Activated gamma-delta T cell treated with Interleukin-2 at 50 U/mL for 16 hours (primary cell): ENCODE data around the gene NLRP9.

ENCODE experiments used
- DNase-seq: peaks from one replicate; pipeline ENCODE4 v3.0.0-alpha.2; 2020

Gene NLRP9

GRCh38 chr19:55687281-55688201 lies 50.7 kb downstream of the NLRP9 start:
- no peak for DNase-seq

- no peak for DNase-seq
Observed at GRCh38 chr19:55686311-55687050, 51.7 kb downstream of the NLRP9 start.

- DNase-seq = no peak
Observed at GRCh38 chr19:55685776-55686175, 52.4 kb downstream of the NLRP9 start.

GRCh38 chr19:55684946-55685681 lies 53.1 kb downstream of the NLRP9 start:
- no peak for DNase-seq

DNA sequence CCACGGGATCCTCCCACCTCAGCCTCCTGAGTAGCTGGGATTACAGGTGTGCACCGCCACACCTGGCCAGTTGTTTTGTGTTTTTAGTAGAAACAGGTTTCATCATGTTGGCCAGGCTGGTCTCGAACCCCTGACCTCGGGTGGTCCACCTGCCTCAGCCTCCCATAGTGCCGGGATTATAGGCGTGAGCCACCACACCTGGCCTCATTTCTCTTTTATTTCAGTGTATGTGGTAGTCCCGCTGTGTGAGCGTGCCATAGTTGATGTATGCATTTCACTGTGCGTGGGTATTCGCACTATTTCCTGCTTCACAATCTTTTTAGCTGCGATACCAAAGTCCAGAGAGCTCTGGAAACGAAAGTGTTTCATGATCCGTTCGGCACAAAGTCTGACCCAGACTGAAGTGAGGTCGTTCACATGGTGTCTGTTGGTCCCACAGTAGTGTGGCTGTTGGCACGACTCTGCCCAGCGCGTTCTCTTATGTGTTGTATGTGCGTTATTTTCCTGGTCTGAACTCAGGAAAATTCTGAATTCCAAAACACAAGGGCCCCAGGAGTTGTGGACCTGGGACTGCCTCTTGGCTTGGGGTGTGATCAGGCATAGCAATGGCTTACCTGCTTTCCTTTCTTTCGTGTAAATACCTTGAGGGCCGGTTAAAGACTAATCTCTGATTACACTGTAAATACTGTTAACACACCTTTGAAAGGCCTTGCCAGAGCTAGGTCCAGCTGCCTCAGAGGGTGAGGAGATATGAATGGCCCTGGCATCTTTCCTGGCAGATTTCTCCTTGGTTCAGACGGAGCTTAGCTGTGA lies 54.5 kb downstream of the NLRP9 start:
- no peak for DNase-seq

- DNase-seq = no peak
Observed at GRCh38 chr19:55681131-55682092, 56.8 kb downstream of the NLRP9 start.

DNA sequence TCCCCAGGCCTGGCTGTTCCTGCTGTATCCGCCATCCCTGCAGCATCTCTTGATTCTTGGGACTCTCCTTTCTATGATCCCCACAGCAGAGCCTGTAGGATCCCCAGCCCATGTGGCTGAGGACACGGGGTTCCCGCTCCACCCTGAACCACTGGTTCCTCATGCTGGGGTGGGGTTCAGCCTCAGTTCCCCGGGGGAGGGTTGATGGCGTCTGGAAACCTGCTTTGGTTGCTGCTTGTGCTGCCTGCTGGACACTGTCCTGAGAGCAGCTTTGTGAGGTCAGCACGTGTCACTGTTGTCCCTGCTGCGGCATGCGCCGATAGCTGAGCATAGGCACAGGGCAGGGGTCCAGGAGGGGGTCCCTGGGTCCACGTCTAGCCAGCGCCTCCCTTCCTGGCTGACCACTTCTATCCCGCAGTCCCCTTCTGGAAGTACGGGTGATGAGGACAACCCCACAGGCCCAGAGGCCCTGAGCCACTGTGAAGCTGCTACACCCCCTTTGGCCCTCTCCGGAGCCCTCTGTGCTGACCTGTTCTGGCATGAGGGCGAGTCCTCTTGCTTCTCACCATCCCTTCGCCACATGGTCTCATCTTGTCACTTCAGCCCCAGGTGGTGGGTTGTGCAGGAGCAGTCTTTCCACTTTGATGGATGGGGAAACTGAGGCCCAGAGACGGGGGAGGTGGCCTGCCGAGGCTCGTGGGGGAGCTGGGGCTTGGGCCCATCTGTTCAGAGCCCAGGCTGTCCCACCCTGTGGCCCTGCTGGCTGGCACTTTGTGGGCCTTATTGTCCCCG lies 57.7 kb downstream of the NLRP9 start:
- DNase-seq = no peak

GRCh38 chr19:55679343-55680257 lies 58.6 kb downstream of the NLRP9 start:
- no peak for DNase-seq

GRCh38 chr19:55678121-55678671 lies 60.0 kb downstream of the NLRP9 start:
- DNase-seq = no peak

DNA sequence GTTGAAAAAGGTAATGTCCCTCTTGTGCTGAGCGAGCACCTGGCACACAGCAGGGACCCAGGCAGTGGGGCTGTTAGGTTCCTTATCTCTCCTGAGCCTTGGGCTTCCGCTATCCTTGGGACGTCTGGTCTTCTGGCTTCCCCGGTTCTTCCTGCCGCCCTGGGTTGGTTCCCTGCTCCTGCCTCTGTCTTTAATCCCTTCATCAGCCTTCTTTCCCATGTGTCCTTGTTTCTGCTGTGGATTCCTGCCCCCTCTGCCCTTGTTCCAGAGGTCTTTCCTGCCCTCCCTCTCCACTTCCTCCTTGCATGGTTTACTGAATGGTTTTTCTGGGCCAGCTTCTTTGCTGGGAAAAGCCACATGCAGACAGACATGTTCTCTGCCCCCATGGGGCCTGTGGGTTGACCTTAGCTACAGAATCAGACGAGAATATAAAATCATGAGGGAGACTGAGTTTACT lies 60.6 kb downstream of the NLRP9 start:
- no peak for DNase-seq

DNA sequence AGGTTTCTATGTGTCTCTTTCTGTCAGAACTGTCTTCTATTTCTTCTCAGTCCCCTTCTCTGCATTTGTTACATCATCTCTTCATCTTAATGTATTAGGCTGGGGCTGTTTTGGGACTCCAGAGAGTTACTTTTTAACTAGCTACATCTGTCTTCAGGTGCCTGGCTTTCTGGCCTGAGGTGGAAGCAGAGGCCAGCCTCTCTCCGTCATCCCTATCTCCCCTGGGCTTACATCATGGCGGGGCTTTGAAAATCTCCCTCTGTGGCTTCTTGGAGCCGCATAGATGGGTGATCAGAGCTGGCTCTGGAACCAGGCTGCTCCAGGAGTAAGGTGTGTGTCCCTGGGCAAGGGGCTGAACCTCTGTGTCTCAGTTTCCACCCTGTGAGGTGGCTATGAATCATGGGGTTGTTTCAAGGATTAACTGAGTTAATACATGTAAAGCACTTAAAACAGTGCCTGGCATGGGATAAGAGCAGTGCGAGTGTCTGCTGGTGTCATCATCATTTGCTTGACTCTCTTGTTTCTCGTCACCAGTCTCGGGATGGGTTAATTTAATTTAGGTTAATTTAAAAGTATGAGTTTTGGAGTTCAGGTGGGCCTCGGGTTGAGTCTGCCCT lies 61.2 kb downstream of the NLRP9 start:
- DNase-seq = no peak

DNA sequence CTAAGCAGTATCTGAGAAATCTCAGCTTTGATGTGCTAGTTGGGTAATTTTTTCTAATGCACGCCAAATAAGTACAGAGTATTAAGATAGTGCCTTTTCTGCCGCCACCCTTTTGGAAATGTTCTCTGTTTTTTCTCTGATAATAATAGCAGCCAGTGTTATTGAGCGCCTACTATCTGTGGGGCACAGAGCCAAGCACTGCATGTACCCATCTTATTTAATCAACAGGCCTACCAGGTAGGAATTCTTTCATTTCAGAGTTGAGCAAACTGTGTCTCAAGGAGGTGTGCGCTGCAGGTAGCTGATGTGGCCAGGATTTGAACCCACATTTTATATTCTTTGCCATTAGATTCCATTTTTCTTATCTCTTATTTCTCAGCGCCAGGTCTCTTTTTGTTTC lies 61.8 kb downstream of the NLRP9 start:
- no peak for DNase-seq

DNA sequence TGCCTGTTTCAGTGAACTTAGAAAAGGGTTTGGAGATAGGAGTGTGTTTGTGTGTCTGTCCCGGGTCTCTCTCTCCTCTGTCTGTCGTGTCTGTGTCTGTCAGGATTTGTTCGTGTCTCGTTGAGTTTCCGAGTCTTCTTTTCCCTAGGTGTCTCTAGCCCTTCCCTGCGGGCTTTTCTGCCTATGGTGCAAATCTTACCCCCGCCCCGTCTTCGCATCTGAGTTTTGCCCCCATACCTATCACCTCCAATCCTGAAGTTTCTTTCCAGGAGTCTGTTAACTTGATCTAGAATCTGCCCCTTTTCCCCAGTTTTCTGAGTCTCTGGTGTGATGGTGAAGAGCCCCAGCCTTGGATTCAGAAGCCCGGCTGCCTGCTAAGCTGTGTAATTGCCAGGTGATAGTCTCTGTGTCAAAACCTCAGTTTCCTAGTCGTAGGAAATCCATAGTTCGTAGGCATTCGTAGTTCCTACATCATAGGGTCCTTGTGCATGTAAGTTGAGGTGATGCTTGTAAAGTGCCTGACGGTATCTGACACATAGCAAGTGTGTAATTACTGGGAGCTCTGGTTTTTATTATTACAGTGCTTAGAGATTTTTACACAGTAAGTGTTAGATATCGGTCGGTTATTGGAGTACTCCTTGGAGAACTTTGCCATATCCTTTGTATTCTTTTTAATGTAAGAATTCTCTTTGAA lies 62.4 kb downstream of the NLRP9 start:
- DNase-seq = no peak

DNA sequence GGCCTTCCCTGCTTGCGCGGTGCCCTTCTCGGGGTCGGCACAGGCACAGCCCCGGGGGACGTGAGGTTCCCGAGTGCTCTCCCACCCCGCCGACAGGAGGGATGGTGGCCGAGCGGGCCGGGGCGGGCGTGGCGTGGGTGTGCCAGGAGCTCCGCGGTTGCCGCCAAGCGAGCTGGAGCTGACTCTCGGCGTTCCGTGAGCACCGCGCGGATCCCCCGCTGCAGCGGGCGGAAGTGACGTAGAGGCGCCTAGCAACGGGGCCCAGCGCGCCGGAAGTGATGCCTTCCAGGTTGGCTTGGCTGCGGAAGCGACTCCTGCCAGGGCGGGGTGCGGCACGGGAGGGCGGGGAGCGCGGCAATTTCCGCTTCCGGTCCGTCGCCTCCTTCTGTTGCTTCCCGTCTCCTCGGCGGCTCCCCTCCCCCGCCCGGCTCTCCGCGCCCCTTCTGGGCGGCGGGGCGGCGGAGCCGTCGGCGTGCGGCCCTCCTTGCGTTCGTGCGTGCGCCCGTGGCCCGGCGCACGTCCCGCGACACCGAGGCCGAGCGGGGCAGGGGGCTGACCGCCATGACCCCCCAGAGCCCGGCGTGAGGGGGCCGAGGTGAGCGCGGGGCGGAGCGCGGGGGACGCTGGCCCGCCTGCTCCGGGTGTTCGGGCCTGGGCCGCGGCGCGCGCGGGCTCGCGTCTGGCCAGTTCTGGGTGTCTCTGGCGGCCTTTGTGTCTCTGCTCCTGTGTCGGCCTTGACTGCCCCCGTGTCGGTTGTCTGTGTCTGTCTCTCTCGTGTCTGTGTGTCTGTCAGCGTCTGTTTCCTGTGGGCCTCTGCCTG lies 63.2 kb downstream of the NLRP9 start, which contains the start of gene EPN1:
Gene EPN1, plus strand, starts transcription at position 386 of the 820 bp plus-strand sequence. CDS start 3,402 bp downstream, outside the sequence.
- peak; percentile 97 for DNase-seq

GRCh38 chr19:55674459-55674840 lies 63.8 kb downstream of the NLRP9 start:
- DNase-seq = no peak

GRCh38 chr19:55673889-55674288 lies 64.3 kb downstream of the NLRP9 start:
- DNase-seq = no peak

DNA sequence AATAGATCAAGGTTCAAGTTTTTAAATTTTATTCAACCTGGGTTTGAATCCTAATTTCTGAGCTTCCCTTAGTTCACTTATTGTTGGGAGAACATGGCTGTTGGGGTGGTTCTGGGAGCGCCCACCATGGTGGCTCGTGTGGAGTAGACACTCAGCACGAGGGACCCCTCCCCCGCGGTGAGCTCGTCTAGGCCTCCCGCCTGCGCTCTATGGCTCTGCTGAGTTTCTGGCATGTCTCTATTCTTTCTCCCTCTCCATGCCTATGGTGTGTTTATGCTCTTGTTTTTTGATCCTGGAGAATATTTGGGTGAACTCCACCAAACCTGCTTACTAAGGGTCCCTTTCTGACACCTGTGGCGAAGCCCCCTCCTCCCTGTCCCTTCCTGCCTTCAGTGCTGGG lies 64.7 kb downstream of the NLRP9 start:
- no peak for DNase-seq
